IPS-15b (cell line): Measurements from ENCODE around the gene OSBPL10.
"Not testable (repeated sequence)": the region's sequence is repeated elsewhere in the genome, so short reads cannot be mapped to it uniquely, and the experiment has no call there.

ENCODE experiments used
- H3K27me3 ChIP-seq: one replicate; pipeline ENCODE4 v1.6.1; 2013; ENCODE audit warnings: low read length; ENCODE audit not compliant: control insufficient read depth, insufficient read depth
- H3K36me3 ChIP-seq: one replicate; pipeline ENCODE4 v1.6.1; 2013; ENCODE audit warnings: low read length; ENCODE audit not compliant: control insufficient read depth, insufficient read depth
- H3K4me1 ChIP-seq: one replicate; pipeline ENCODE4 v1.6.1; 2013; ENCODE audit warnings: mild to moderate bottlenecking, low read length; ENCODE audit not compliant: control insufficient read depth, insufficient read depth
- H3K4me3 ChIP-seq: one replicate; pipeline ENCODE4 v1.5.1; 2013; ENCODE audit warnings: low read depth, low read length
- H3K9ac ChIP-seq: one replicate; pipeline ENCODE4 v1.6.1; 2013; ENCODE audit warnings: low read depth, mild to moderate bottlenecking, low read length
- H3K9me3 ChIP-seq: one replicate; pipeline ENCODE4 v1.6.1; 2013; ENCODE audit warnings: mild to moderate bottlenecking, low read length; ENCODE audit not compliant: control insufficient read depth, insufficient read depth

Gene OSBPL10

DNA sequence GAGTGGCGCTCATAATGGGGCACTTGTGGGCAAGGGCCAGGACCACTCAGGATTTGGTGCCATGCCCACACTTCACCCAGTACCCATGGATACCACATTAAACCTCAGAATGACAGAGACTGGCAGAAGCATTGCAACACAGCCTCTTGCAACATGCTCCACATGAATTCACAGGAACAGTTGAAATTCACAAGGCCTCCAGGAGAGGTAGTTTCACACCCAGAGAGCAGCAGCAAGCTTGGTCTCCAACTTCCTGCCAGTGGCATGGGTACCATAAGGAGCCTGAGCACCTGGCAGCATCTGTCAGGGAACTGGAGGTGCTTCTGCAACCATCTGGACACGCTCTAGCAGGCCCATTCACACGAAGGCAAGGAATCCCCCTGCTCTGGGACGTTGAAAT lies 101.0 kb downstream of the OSBPL10 start:
- Histone ChIP-seq H3K4me1 (peaks cover 12% of the 10 kb centered on the region), H3K9me3 (no peaks in the 10 kb centered on the region), H3K36me3 (no peaks in the 10 kb centered on the region), H3K9ac (no peak overlapping the region), H3K27me3 (no peaks in the 10 kb centered on the region), H3K4me3 (no peak overlapping the region)

DNA sequence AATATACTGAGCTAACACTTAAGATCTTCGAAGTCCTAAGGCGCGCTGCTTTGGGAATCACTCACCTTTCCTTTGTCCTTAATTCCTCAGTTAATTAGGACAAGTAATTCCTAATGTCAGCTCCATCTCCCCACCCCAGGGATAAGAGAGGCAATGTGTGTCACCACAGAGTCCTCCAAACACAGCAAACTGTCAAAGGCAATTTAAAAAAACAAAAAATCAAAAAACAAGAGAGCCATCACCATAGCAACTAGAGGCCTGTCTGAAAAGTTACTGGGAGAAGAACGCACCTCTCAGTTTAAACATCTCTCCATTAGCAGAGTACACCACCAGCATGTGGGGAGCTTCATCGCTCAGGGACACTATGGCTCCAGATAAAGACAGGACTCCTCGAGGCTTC lies 101.7 kb downstream of the OSBPL10 start:
- Histone ChIP-seq H3K9ac (no peak overlapping the region), H3K9me3 (no peaks in the 10 kb centered on the region), H3K36me3 (no peaks in the 10 kb centered on the region), H3K4me3 (no peak overlapping the region), H3K27me3 (no peaks in the 10 kb centered on the region), H3K4me1 (peaks cover 12% of the 10 kb centered on the region)

- Histone ChIP-seq H3K4me3 (no peak overlapping the region), H3K9me3 (no peaks in the 10 kb centered on the region), H3K36me3 (no peaks in the 10 kb centered on the region), H3K27me3 (no peaks in the 10 kb centered on the region), H3K9ac (no peak overlapping the region), H3K4me1 (peaks cover 12% of the 10 kb centered on the region)
These were observed 102.7 kb downstream of the OSBPL10 start for GRCh38 chr3:31878231-31878838.

DNA sequence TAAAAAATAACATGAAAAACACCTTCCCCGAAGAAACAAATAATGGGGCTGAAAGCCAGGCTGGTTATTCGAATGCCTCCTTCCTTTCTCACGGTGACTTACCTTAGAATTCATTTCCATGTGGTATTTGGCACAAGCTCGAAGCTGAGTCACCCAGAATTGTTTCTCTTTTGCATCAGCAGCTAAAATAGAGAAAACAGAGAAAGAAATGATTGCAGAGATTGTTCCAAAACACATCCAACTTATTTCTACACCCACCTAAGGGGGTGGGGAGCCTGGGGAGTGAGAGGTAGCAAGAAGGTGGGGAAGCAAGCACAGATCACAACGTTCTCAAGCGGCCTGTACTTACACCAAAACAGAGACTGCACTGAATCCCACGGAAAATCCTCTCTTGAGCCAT lies 104.7 kb downstream of the OSBPL10 start:
- H3K27me3 ChIP-seq: no peaks in the 10 kb centered on the region
- no peak overlapping the region for H3K4me3 ChIP-seq
- no peaks in the 10 kb centered on the region for H3K36me3 ChIP-seq
- peaks cover 4% of the 10 kb centered on the region for H3K4me1 ChIP-seq
- H3K9me3 ChIP-seq: no peaks in the 10 kb centered on the region
- H3K9ac ChIP-seq: no peak overlapping the region

- no peaks in the 10 kb centered on the region for H3K27me3 ChIP-seq
- no peak overlapping the region for H3K9ac ChIP-seq
- H3K4me3 ChIP-seq: no peak overlapping the region
- H3K9me3 ChIP-seq: no peaks in the 10 kb centered on the region
- no peaks in the 10 kb centered on the region for H3K36me3 ChIP-seq
- H3K4me1 ChIP-seq: peaks cover 4% of the 10 kb centered on the region
These were observed 105.6 kb downstream of the OSBPL10 start for GRCh38 chr3:31875437-31875836.

DNA sequence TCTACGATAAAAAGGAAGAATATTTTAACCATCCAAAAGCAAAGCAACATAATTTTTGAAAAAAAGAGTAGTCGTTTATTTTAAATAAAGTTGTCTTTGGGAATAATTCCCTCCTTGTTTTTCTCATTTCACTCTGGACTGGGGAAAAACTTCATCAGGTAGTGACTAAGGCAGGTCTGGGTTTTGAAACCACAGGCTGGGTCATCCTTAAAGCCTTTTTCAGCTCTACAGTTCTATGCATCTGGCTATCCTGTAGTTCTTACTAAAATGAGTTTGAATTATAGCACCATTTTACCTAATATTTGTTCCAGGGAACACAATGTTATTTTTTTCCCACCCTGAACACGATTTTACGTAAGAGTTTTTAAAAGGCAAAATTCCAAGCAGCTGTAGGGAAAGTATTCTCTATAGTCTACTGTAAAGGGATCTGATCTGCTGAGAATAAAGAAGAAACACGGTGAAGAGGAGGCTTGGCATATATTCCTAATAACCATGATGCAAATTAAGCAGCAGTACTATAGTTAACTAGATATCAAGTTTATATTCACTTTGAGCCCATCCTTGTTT lies 107.7 kb downstream of the OSBPL10 start:
- H3K36me3 ChIP-seq: no peaks in the 10 kb centered on the region
- H3K9me3 ChIP-seq: no peaks in the 10 kb centered on the region
- no peaks in the 10 kb centered on the region for H3K27me3 ChIP-seq
- no peak overlapping the region for H3K9ac ChIP-seq
- peaks cover 4% of the 10 kb centered on the region for H3K4me1 ChIP-seq
- no peak overlapping the region for H3K4me3 ChIP-seq

DNA sequence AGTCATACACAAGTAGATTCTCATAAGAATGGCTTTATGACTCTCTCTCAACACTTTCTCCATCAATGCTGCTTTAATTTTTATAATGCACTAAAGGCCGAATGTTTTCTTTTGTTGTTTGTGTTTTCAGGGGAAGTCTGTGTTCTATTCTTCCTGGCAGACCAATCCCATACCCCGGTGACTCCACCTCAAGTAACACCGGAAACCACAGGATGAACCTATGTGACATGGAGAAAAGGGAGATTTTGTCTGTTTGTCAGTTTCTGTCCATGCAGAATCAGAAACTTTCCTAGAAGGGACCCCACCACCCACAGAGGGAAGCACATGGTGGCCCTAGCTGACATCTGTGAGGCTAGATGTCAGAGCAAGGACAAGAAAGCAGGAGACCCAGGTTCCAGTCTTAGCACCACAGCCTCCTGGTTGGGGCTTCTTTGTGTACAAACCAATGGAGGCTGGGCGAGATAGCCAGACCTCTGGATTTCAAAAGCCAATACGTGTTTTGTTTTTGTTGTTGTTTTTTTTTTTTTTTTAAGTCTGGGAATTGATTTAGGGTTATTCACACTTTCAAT lies 109.0 kb downstream of the OSBPL10 start:
- no peak overlapping the region for H3K9ac ChIP-seq
- no peaks in the 10 kb centered on the region for H3K36me3 ChIP-seq
- no peaks in the 10 kb centered on the region for H3K9me3 ChIP-seq
- H3K27me3 ChIP-seq: no peaks in the 10 kb centered on the region
- peaks cover 4% of the 10 kb centered on the region for H3K4me1 ChIP-seq
- H3K4me3 ChIP-seq: no peak overlapping the region

GRCh38 chr3:31870111-31870510 lies 111.0 kb downstream of the OSBPL10 start:
- not testable (repeated sequence) for H3K4me1 ChIP-seq, H3K4me3 ChIP-seq, H3K36me3 ChIP-seq

GRCh38 chr3:31868236-31868635 lies 112.8 kb downstream of the OSBPL10 start:
- H3K9ac ChIP-seq: no peak overlapping the region
- H3K4me3 ChIP-seq: no peak overlapping the region
- no peaks in the 10 kb centered on the region for H3K36me3 ChIP-seq
- no peaks in the 10 kb centered on the region for H3K27me3 ChIP-seq
- no peaks in the 10 kb centered on the region for H3K4me1 ChIP-seq
- no peaks in the 10 kb centered on the region for H3K9me3 ChIP-seq

More at GRCh38 chr3:31870111-31870510, 111.0 kb downstream of the OSBPL10 start:
- H3K9me3 ChIP-seq, H3K9ac ChIP-seq, H3K27me3 ChIP-seq: not testable (repeated sequence)

- H3K36me3 ChIP-seq: no peaks in the 10 kb centered on the region
- no peaks in the 10 kb centered on the region for H3K27me3 ChIP-seq
- no peaks in the 10 kb centered on the region for H3K4me1 ChIP-seq
- no peaks in the 10 kb centered on the region for H3K9me3 ChIP-seq
- no peak overlapping the region for H3K9ac ChIP-seq
- H3K4me3 ChIP-seq: no peak overlapping the region
These were observed 118.3 kb downstream of the OSBPL10 start for GRCh38 chr3:31862666-31863279.

DNA sequence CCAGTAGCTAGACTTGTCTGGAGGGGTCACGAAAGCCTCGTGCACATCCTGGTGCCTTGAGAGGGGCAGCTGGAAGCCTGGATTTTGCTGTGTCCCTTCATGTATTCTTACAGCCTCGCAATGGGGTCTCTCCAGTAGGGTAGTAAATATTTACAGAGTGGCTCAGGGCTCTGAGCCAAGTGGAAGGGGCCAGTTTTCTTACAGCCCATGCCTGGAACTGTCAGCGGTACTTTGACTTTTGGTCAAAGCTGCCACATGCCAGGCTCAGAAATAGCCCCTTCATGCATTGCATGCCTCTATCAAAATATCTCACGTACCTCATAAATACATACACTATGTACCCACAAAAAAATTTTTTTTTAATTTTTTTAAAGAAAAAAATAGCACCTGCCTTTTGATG lies 119.2 kb downstream of the OSBPL10 start:
- Histone ChIP-seq H3K27me3 (no peaks in the 10 kb centered on the region), H3K4me3 (no peak overlapping the region), H3K4me1 (no peaks in the 10 kb centered on the region), H3K9ac (no peak overlapping the region), H3K9me3 (no peaks in the 10 kb centered on the region), H3K36me3 (no peaks in the 10 kb centered on the region)

DNA sequence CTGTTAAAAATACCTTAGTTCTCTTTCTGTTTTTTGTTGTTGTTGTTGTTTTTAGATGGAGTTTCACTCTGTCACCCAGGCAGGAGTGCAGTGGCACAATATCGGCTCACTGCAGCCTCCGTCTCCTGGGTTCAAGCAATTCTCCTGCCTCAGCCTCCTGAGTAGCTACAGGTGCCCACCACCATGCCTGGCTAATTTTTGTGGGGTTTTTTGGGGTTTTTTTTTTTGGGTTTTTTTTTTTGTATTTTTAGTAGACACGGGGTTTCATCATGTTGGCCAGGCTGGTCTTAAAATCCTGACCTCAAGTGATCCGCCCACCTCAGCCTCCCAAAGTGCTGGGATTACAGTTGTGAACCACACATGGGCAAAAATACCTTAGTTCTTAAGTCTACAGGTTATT lies 120.4 kb downstream of the OSBPL10 start:
- H3K9me3 ChIP-seq, H3K9ac ChIP-seq, H3K27me3 ChIP-seq, H3K4me1 ChIP-seq, H3K4me3 ChIP-seq, H3K36me3 ChIP-seq: not testable (repeated sequence)
